Calu3 (cell line): ENCODE measurements around the gene CTDSPL2. TPM values are rescaled to one million over a fixed set of nuclear protein-coding genes. Genes with fewer than 3 reads are reported as not detected.

Experiments
- BruUV-seq: library from RNA; stranded (reverse); fragments of 400-500 nt; replicated peaks from 2 replicates; lab custom pipeline; 2021; lab: Mats Ljungman, UMichigan
- CTCF ChIA-PET: fragments of 300-600 bp; sonication (Branson Sonifier 250); formaldehyde crosslinking; loops from one replicate; lab custom pipeline; 2022; ENCODE audit warnings: antibody characterized with exemption; lab: Charles Lee
- DNase-seq: peaks from one replicate; pipeline ENCODE4 v3.0.0; 2022
- H3K27ac Mint-ChIP-seq: one replicate; pipeline ENCODE4 v1.8.0; 2022; ENCODE audit warnings: mixed read lengths; ENCODE audit not compliant: unreplicated experiment
- H3K27me3 Mint-ChIP-seq: one replicate; pipeline ENCODE4 v1.8.0; 2022; ENCODE audit warnings: mixed read lengths; ENCODE audit not compliant: unreplicated experiment
- H3K36me3 Mint-ChIP-seq: one replicate; pipeline ENCODE4 v1.8.0; 2022; ENCODE audit warnings: mild to moderate bottlenecking, moderate library complexity, mixed read lengths; ENCODE audit not compliant: insufficient read depth, unreplicated experiment
- H3K4me1 Mint-ChIP-seq: one replicate; pipeline ENCODE4 v1.8.0; 2022; ENCODE audit warnings: mild to moderate bottlenecking, low read depth, mixed read lengths; ENCODE audit not compliant: unreplicated experiment
- H3K4me3 Mint-ChIP-seq: one replicate; pipeline ENCODE4 v1.8.0; 2022; ENCODE audit warnings: mild to moderate bottlenecking, low read depth, moderate library complexity, mixed read lengths; ENCODE audit not compliant: unreplicated experiment
- H3K9me3 Mint-ChIP-seq: one replicate; pipeline ENCODE4 v1.8.0; 2022; ENCODE audit warnings: low read depth, mixed read lengths; ENCODE audit not compliant: unreplicated experiment
- intact Hi-C: fragments of 100-400 bp; cut with micrococcal nuclease; formaldehyde crosslinking; loops from one replicate; pipeline ENCODE4 v1.10.0; 2022; ENCODE audit not compliant: unreplicated experiment
- total RNA-seq: library from RNA; stranded (reverse); gene quantifications from 2 replicates; pipeline ENCODE4 v1.2.3, GENCODE V29; 2022
- TF ChIP-seq, protein P1 (sequence below): fragments of 200-600 bp; IDR thresholded peaks from one replicate; pipeline ENCODE4 v1.8.0; 2022; ENCODE audit warnings: antibody characterized with exemption; ENCODE audit not compliant: unreplicated experiment

Gene CTDSPL2
- total RNA-seq, 1 experiment from 2014 or later, result 38.0 TPM

DNA sequence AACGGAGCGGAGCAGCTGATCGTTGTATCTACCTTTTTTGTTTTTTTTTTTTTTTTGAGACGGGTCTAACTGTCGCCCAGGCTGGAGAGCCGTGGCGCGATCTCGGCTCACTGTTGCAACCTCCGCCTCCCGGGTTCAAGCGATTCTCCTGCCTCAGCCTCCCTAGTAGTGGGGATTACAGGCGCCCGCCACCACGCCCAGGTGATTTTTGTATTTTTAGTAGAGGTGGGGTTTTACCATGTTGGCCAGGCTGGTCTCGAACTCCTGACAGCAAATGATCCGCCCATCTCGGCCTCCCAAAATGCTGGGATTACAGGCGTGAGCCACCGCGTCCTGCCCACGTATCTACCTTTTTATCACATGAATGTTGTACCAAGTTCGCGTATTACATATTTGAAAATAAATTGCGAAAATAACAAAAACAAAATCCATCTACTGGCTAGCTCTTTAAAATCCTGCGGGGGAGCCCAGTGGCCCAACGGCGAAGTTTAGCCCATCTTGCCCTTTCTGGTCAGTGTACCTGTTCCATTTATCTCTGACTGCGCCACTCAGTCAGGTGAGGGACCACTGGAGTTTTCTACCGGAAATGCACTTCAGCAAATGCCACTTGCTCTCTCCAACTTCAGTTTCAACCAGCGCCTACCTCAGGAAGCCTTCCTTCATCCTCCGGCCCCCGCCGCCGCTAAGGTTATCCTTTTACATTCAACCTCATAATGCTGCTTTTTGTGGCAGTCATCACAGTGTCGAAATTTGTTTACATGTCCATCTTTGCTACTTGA, 108.3 kb downstream of the CTDSPL2 start:
- TSS peak; percentile 77 for BruUV-seq
- Mint-ChIP-seq H3K4me3 (peak overlapping the region; percentile 86), H3K9me3 (no peaks in the 10 kb centered on the region), H3K27ac (peak overlapping the region; percentile 83), H3K36me3 (peaks cover 56% of the 10 kb centered on the region), H3K4me1 (no peaks in the 10 kb centered on the region), H3K27me3 (no peaks in the 10 kb centered on the region)
- intact Hi-C loops, result no loop called here
- CTCF ChIA-PET, result no interaction called here
- peak; percentile 19 for DNase-seq
- TF ChIP-seq, protein P1, sequence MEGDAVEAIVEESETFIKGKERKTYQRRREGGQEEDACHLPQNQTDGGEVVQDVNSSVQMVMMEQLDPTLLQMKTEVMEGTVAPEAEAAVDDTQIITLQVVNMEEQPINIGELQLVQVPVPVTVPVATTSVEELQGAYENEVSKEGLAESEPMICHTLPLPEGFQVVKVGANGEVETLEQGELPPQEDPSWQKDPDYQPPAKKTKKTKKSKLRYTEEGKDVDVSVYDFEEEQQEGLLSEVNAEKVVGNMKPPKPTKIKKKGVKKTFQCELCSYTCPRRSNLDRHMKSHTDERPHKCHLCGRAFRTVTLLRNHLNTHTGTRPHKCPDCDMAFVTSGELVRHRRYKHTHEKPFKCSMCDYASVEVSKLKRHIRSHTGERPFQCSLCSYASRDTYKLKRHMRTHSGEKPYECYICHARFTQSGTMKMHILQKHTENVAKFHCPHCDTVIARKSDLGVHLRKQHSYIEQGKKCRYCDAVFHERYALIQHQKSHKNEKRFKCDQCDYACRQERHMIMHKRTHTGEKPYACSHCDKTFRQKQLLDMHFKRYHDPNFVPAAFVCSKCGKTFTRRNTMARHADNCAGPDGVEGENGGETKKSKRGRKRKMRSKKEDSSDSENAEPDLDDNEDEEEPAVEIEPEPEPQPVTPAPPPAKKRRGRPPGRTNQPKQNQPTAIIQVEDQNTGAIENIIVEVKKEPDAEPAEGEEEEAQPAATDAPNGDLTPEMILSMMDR, result no peak

DNA sequence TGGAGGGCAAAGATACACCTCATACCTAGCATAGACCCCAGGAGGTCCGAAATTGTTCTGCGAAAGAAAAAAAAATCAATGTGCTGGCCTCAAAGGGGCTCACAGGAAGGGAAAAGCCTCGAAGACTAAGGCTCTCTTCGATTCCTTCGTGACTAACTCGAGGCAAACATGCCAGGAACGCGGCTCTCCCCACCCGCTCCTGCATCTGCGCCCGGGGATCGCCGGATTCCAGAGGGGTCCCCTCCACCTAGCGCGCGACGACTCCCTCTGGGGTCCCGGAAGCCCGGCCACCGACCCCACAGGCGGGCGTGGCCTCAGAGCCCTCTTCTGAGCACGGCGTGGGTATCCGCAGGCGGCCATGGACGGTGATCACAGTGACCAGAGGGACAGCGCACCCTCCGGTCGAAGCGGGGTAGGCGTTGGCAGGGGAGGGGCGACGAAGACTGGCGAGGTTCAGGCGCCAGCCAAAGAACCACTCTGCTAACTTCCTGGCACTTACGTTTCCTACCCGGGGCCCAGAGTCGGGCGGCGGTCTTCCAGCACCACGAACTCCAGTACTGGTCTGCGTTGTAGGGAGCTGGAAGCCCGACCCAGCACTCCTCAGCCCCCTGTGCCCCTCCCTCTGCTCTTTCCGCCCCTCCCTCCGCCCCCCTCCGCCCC, 109.0 kb downstream of the CTDSPL2 start:
- peak overlapping the region; percentile 83 for H3K27ac Mint-ChIP-seq
- intact Hi-C loops, result no loop called here
- peaks cover 56% of the 10 kb centered on the region for H3K36me3 Mint-ChIP-seq
- H3K27me3 Mint-ChIP-seq, result no peaks in the 10 kb centered on the region
- H3K4me3 Mint-ChIP-seq, result peak overlapping the region; percentile 86
- CTCF ChIA-PET, result no interaction called here
- no peaks in the 10 kb centered on the region for H3K9me3 Mint-ChIP-seq
- no peaks in the 10 kb centered on the region for H3K4me1 Mint-ChIP-seq
- TF ChIP-seq, protein P1, result no peak
- DNase-seq, result peak; percentile 82
- BruUV-seq, result no TSS peak

DNA sequence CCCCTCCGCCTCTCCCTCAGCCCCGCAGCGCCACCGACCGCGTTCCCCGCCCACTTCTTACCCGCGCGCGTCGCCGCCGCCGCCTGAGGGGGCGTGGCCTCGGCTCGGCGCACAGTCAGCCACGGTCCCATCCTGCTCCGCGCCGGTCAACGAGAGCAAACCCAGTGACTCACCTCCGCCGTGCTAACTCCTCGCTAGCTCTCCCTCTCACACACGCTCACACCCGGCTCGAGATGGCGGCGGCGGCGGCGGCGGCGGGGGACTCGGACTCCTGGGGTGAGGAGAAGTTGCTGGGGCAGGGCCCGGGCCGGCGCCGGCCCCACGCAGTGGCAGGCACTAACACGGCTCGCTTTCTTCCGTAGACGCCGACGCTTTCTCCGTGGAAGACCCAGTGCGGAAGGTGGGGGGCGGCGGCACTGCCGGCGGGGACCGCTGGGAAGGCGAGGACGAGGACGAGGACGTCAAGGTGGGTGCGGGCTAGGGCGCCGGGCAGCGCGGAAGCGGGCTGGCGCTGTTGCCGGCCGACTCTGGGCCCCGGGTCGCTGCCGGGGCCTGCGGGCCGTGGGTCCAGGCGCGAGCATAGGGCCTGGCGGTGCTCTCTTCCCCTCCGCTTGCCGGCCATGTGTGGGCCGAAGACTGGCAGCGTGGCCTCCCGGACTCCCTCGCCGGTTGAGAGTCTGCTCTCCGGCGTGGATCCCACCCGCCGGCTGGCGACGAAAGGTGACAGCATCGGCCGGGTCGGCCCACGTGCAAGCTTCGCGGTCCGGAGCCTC, 109.7 kb downstream of the CTDSPL2 start, which contains the start of gene EIF3J:
Gene EIF3J (plus strand): TSS at position 186 of the 773 bp plus-strand sequence. CDS start 48 bp downstream, at position 234.
- Mint-ChIP-seq H3K27me3 (no peaks in the 10 kb centered on the region), H3K4me1 (no peaks in the 10 kb centered on the region), H3K27ac (peak within 1 kb of the TSS; percentile 83), H3K36me3 (peaks cover 56% of the 10 kb centered on the region), H3K9me3 (no peaks in the 10 kb centered on the region), H3K4me3 (peak within 1 kb of the TSS; percentile 86)
- TF ChIP-seq, protein P1, result no peak
- intact Hi-C loops, result no loop called here
- BruUV-seq, result no TSS peak
- peak; percentile 91 for DNase-seq
- CTCF ChIA-PET, result interaction anchor here (0.6 kb wide), 1 partner anchor 667 kb away, joined by 3 read pairs; no protein-coding TSS in a partner anchor

DNA sequence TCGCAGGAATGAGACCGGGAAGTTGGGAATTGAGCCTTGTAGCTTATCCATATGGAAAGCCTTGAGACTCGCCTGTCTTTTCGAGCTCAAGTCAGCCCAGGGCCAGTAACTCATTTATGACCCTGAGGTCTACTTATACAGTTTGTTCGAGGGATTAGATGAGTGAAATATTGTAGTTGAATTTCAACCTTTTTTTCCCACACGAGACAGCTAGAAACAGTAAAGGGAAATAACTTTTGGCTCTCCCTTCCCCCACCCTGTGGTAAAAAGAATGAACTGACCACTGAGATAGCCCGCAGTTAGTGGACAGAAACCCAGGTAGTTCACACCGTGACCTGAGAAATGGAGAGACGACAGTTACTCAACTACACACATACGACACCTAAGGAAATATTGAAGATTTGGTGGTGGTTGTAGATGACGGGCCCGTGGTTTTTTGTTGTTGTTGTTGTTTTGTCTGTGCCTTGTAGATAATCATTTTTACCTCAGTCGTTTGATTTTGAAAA, 110.4 kb downstream of the CTDSPL2 start:
- Mint-ChIP-seq H3K27ac (no peak overlapping the region), H3K9me3 (no peaks in the 10 kb centered on the region), H3K4me3 (peak overlapping the region; percentile 86), H3K4me1 (no peaks in the 10 kb centered on the region), H3K27me3 (no peaks in the 10 kb centered on the region), H3K36me3 (peaks cover 56% of the 10 kb centered on the region)
- intact Hi-C loops, result no loop called here
- DNase-seq, result no peak
- no TSS peak for BruUV-seq
- TF ChIP-seq, protein P1, result no peak
- CTCF ChIA-PET, result interaction anchor here (0.6 kb wide), 1 partner anchor 668 kb away, joined by 3 read pairs; no protein-coding TSS in a partner anchor
